ENCODE measurements around the gene DCX. TPM values are rescaled to one million over a fixed set of nuclear protein-coding genes. Genes with fewer than 3 reads are reported as not detected.

Gene DCX
- total and polyA plus RNA-seq, 5 donors: 0.06 TPM; not detected in 4

DNA sequence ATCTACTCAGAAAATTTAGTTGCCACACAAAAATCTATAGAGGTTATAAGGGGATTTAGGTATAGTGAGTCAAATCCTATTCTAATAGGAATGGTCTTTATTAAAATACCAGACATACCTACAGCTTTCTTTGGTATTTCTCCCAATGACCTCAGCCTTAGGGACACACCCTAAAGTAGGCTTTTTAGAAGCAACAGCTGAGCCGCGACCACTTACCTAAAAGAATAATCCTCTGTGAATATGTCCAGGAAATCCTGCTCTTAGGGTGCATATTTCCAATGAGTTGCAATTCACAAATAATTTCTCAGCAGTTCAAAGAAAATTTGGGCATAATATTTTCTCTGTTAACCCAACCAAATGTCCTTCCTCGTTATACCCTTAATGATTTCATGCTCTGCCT is 2.7 kb downstream of the DCX start:
- H3K27me3 ChIP-seq (ENCODE audit: control insufficient read depth, insufficient read depth): no peaks in the 10 kb centered on the region
- no peak overlapping the region for H3K4me3 ChIP-seq (ENCODE audit: low read length)
- H3K9me3 ChIP-seq (ENCODE audit: control insufficient read depth, low read length): no peaks in the 10 kb centered on the region
- ATAC-seq (no peak), DNase-seq (no peak)
- H3K4me1 ChIP-seq (ENCODE audit: control insufficient read depth, insufficient read depth, low read length): no peaks in the 10 kb centered on the region
- intact Hi-C loops (cut with DNase I): no loop called here
- WGBS: 73% methylated on average over 3 of the region's 3 CpGs
- H3K27ac ChIP-seq (ENCODE audit: low read length): no peak overlapping the region

GRCh38 chrX:111407948-111408347 is 4.0 kb downstream of the DCX start:
- Histone ChIP-seq H3K9me3 (ENCODE audit: control insufficient read depth, low read length) (no peaks in the 10 kb centered on the region), H3K27ac (ENCODE audit: low read length) (no peak overlapping the region), H3K27me3 (ENCODE audit: control insufficient read depth, insufficient read depth) (no peaks in the 10 kb centered on the region), H3K4me3 (ENCODE audit: low read length) (no peak overlapping the region), H3K4me1 (ENCODE audit: control insufficient read depth, insufficient read depth, low read length) (no peaks in the 10 kb centered on the region)
- WGBS: 27% methylated on average over 3 of the region's 3 CpGs
- DNase-seq: no peak
- no peak for ATAC-seq
- intact Hi-C loops (cut with DNase I): no loop called here

- 68% methylated on average over 2 of the region's 2 CpGs for WGBS
- ATAC-seq: no peak
- Histone ChIP-seq H3K4me1 (ENCODE audit: control insufficient read depth, insufficient read depth, low read length) (peaks cover 1% of the 10 kb centered on the region), H3K4me3 (ENCODE audit: low read length) (no peak overlapping the region), H3K27ac (ENCODE audit: low read length) (no peak overlapping the region), H3K9me3 (ENCODE audit: control insufficient read depth, low read length) (no peaks in the 10 kb centered on the region), H3K27me3 (ENCODE audit: control insufficient read depth, insufficient read depth) (no peaks in the 10 kb centered on the region)
- no peak for DNase-seq
- intact Hi-C loops (cut with DNase I): no loop called here
Observed at GRCh38 chrX:111402344-111402743, 9.6 kb downstream of the DCX start.

- 72% methylated on average over 2 of the region's 2 CpGs for WGBS
- ATAC-seq (no peak), DNase-seq (no peak)
- Histone ChIP-seq H3K9me3 (ENCODE audit: control insufficient read depth, low read length) (no peaks in the 10 kb centered on the region), H3K27me3 (ENCODE audit: control insufficient read depth, insufficient read depth) (no peaks in the 10 kb centered on the region), H3K27ac (ENCODE audit: low read length) (no peak overlapping the region), H3K4me3 (ENCODE audit: low read length) (no peak overlapping the region), H3K4me1 (ENCODE audit: control insufficient read depth, insufficient read depth, low read length) (no peaks in the 10 kb centered on the region)
- intact Hi-C loops (cut with DNase I): no loop called here
Observed at GRCh38 chrX:111395149-111395548, 16.8 kb downstream of the DCX start.

GRCh38 chrX:111394569-111394968 is 17.4 kb downstream of the DCX start:
- DNase-seq (no peak), ATAC-seq (no peak)
- intact Hi-C loops (cut with DNase I): no loop called here
- Histone ChIP-seq H3K27ac (ENCODE audit: low read length) (no peak overlapping the region), H3K4me3 (ENCODE audit: low read length) (no peak overlapping the region), H3K9me3 (ENCODE audit: control insufficient read depth, low read length) (no peaks in the 10 kb centered on the region), H3K27me3 (ENCODE audit: control insufficient read depth, insufficient read depth) (no peaks in the 10 kb centered on the region), H3K4me1 (ENCODE audit: control insufficient read depth, insufficient read depth, low read length) (no peaks in the 10 kb centered on the region)
- whole genome bisulfite sequencing: 29% methylated on average over 1 of the region's 1 CpG

GRCh38 chrX:111387470-111388070 is 24.4 kb downstream of the DCX start:
- H3K27ac ChIP-seq (ENCODE audit: low read length): no peak overlapping the region
- ATAC-seq (no peak), DNase-seq (no peak)
- WGBS: 52% methylated on average over 3 of the region's 3 CpGs
- H3K9me3 ChIP-seq (ENCODE audit: control insufficient read depth, low read length): no peaks in the 10 kb centered on the region
- intact Hi-C loops (cut with DNase I): no loop called here
- H3K27me3 ChIP-seq (ENCODE audit: control insufficient read depth, insufficient read depth): no peaks in the 10 kb centered on the region
- no peaks in the 10 kb centered on the region for H3K4me1 ChIP-seq (ENCODE audit: control insufficient read depth, insufficient read depth, low read length)
- H3K4me3 ChIP-seq (ENCODE audit: low read length): no peak overlapping the region

DNA sequence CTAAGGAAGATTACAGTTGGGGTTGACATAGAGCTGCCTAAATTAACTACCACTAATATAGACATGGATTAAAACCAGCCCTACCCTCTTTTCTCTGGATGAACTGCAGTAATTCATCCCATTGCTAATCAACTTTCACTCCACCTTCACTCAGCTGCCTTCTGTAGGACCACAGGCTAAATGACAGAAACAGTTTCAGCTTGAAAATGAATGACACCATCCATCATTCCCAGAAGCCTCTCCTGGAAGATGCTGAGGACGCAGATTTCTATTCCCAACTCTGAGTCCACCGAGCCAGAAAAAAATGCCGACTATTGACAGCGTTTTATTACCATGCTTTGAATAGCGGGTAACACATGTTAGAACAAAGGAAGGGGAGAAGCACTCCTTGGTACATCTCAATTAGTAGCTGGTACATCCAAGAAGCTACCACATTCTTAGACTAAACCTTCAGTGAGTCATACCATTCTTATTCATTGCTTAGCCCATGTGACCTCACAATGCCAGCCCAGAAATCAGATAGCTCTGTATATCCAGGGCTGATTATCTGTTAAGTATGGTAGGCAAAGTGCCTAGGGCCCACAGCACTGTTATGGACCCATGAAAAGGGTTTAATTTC is 25.3 kb downstream of the DCX start:
- Histone ChIP-seq H3K4me3 (ENCODE audit: low read length) (no peak overlapping the region), H3K27ac (ENCODE audit: low read length) (no peak overlapping the region), H3K4me1 (ENCODE audit: control insufficient read depth, insufficient read depth, low read length) (no peaks in the 10 kb centered on the region), H3K9me3 (ENCODE audit: control insufficient read depth, low read length) (no peaks in the 10 kb centered on the region), H3K27me3 (ENCODE audit: control insufficient read depth, insufficient read depth) (no peaks in the 10 kb centered on the region)
- 88% methylated on average over 5 of the region's 5 CpGs for WGBS
- ATAC-seq (no peak), DNase-seq (no peak)
- intact Hi-C loops (cut with DNase I): no loop called here

- H3K9me3 ChIP-seq (ENCODE audit: control insufficient read depth, low read length): no peaks in the 10 kb centered on the region
- no peaks in the 10 kb centered on the region for H3K27me3 ChIP-seq (ENCODE audit: control insufficient read depth, insufficient read depth)
- no peak for ATAC-seq
- 86% methylated on average over 4 of the region's 4 CpGs for WGBS
- no peaks in the 10 kb centered on the region for H3K4me1 ChIP-seq (ENCODE audit: control insufficient read depth, insufficient read depth, low read length)
- DNase-seq: no peak
- intact Hi-C loops (cut with DNase I): no loop called here
- H3K27ac ChIP-seq (ENCODE audit: low read length): no peak overlapping the region
- no peak overlapping the region for H3K4me3 ChIP-seq (ENCODE audit: low read length)
Observed at GRCh38 chrX:111386077-111386476, 25.9 kb downstream of the DCX start.

- intact Hi-C loops (cut with DNase I): no loop called here
- DNase-seq (no peak), ATAC-seq (no peak)
- Histone ChIP-seq H3K27me3 (ENCODE audit: control insufficient read depth, insufficient read depth) (no peaks in the 10 kb centered on the region), H3K9me3 (ENCODE audit: control insufficient read depth, low read length) (no peaks in the 10 kb centered on the region), H3K27ac (ENCODE audit: low read length) (no peak overlapping the region), H3K4me1 (ENCODE audit: control insufficient read depth, insufficient read depth, low read length) (no peaks in the 10 kb centered on the region), H3K4me3 (ENCODE audit: low read length) (no peak overlapping the region)
Observed at GRCh38 chrX:111382277-111382676, 29.7 kb downstream of the DCX start.

- intact Hi-C loops (cut with DNase I): no loop called here
- H3K4me1 ChIP-seq (ENCODE audit: control insufficient read depth, insufficient read depth, low read length): no peaks in the 10 kb centered on the region
- H3K4me3 ChIP-seq (ENCODE audit: low read length): no peak overlapping the region
- WGBS: 20% methylated on average over 6 of the region's 6 CpGs
- DNase-seq (no peak), ATAC-seq (no peak)
- H3K27ac ChIP-seq (ENCODE audit: low read length): no peak overlapping the region
- no peaks in the 10 kb centered on the region for H3K27me3 ChIP-seq (ENCODE audit: control insufficient read depth, insufficient read depth)
- H3K9me3 ChIP-seq (ENCODE audit: control insufficient read depth, low read length): no peaks in the 10 kb centered on the region
Observed at GRCh38 chrX:111376897-111377578, 35.0 kb downstream of the DCX start.

DNA sequence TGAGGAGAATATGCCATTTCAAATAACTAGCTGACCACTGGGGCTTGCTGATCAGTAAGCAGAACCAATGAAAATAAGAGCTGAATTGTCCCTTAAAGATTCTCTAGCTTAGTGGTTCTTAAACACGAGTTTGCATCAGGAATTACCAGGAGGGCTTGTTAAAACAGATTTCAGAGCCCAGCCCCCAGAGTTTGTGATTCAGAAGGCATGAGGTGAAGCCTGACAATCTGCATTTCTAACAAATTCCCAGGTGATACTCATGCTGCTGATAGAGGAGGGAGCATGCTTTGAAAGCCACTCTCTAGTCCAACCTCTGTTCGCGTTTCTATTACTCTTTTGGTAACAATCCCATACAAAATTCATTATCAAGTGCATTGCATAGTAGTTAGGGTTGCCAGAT is 35.5 kb downstream of the DCX start:
- 43% methylated on average over 3 of the region's 3 CpGs for WGBS
- DNase-seq (no peak), ATAC-seq (no peak)
- intact Hi-C loops (cut with DNase I): no loop called here
- no peaks in the 10 kb centered on the region for H3K9me3 ChIP-seq (ENCODE audit: control insufficient read depth, low read length)
- H3K4me3 ChIP-seq (ENCODE audit: low read length): no peak overlapping the region
- no peaks in the 10 kb centered on the region for H3K27me3 ChIP-seq (ENCODE audit: control insufficient read depth, insufficient read depth)
- no peaks in the 10 kb centered on the region for H3K4me1 ChIP-seq (ENCODE audit: control insufficient read depth, insufficient read depth, low read length)
- H3K27ac ChIP-seq (ENCODE audit: low read length): no peak overlapping the region

Data from right cardiac atrium (tissue), 5 donors.